Measurements from ENCODE around the gene GFY. TPM values are rescaled to one million over a fixed set of nuclear protein-coding genes. Genes with fewer than 3 reads are reported as not detected.
A peak's percentile ranks its signal among the peaks of the same experiment; 100 is the strongest.
"Not testable (repeated sequence)": the region's sequence is repeated elsewhere in the genome, so short reads cannot be mapped to it uniquely, and the experiment has no call there.

Gene GFY
- total RNA-seq, 1 donor from 2014 or later = not detected

DNA sequence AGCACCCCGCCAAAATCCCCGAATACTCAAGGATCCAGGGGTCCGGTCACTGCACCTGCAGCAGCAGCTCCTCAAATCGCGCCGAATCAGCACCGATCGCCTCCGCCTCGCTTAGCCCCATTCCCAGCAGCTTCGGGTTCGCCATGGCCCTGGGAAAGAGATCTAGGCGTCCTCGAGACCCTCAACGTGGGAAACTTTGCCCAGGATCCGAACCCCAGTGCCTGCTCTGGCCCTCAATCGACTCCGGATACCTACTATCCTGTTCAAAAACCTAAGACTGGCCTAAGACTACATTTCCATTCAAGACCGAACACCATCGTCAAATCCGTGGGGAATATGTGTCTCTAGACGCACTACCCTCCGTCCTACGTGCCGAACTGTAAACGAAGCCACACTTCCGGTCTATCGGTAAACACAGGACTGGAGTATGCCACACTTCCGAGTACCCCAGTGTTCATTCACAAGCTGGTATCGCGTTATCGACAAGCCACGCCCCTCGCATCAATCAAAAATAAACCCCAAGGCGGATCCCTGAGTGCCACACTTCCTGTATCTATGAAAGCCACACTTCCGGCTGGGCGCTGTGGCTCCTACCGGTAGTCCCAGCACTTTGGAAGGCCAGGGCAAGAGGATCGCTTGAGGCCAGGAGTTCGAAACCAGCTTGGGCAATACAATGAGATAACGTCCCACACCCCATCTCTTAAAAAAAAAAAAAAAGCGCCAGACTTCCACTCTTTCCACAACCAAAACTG lies 26.4 kb downstream of the GFY start, which contains the start of gene PIH1D1:
Gene PIH1D1, minus strand, starts transcription at position 385 of the 752 bp plus-strand sequence. Its CDS starts 240 bp downstream, at position 145.
- Histone ChIP-seq H3K27me3 (ENCODE audit: control insufficient read depth in 3 of 3, insufficient read depth in 3 of 3, low read length in 3 of 3) (no peaks in the 10 kb centered on the region), H3K27ac (ENCODE audit: low read depth, low read length) (peak within 1 kb of the TSS; percentile 95), H3K4me1 (ENCODE audit: control insufficient read depth in 3 of 3, insufficient read depth in 3 of 3, low read length in 3 of 3) (peaks cover 23 to 30% (median 27%) of the 10 kb centered on the region in 3 donors), H3K4me3 (ENCODE audit: low read length in 3 of 3) (peak within 1 kb of the TSS; percentile 99 to 100 (median 100)), H3K9me3 (ENCODE audit: control insufficient read depth in 3 of 3, low read length in 3 of 3) (no peaks in the 10 kb centered on the region), H3K36me3 (ENCODE audit: control insufficient read depth in 3 of 3, insufficient read depth in 3 of 3, low read length in 3 of 3) (peaks cover 10 to 19% (median 17%) of the 10 kb centered on the region in 3 donors), H3K9ac (ENCODE audit: low read depth in 1 of 3, low read length in 3 of 3) (peak within 1 kb of the TSS; percentile 94 to 98 (median 97))

- H3K4me1 ChIP-seq (ENCODE audit: control insufficient read depth in 3 of 3, insufficient read depth in 3 of 3, low read length in 3 of 3) = peaks cover 24 to 29% (median 28%) of the 10 kb centered on the region in 3 donors
These were observed 28.0 kb downstream of the GFY start, which contains the start of gene ALDH16A1 for GRCh38 chr19:49453013-49453756. ALDH16A1 (plus strand) TSS chr19:49453225; CDS start chr19:49453332, 107 bp downstream.

DNA sequence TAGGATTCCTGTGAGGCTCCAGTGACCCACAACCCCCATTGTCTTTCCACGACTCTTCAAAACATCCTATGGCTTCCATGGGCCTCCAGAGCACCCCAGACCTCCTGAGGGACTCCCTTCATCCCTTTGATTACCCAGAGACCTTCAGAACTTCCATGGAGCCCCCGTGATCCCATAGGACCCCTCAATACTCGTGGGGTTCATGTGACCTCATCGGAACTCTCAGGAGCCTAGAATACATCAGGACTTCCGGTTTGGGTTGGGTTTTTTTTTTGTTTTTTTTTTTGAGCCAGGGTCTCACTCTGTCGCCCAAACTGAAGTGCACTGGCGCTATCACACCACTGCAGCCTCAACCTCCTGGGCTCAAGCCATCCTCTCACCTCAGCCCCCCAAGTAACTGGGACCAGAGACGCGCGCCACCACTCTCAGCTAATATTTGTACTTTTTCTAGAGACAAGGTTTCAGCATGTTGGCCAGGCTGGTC lies 28.6 kb downstream of the GFY start:
- peaks cover 24 to 33% (median 31%) of the 10 kb centered on the region in 3 donors for H3K4me1 ChIP-seq (ENCODE audit: control insufficient read depth in 3 of 3, insufficient read depth in 3 of 3, low read length in 3 of 3)
- H3K9me3 ChIP-seq (ENCODE audit: control insufficient read depth in 3 of 3, low read length in 3 of 3) = no peaks in the 10 kb centered on the region
- H3K4me3 ChIP-seq (ENCODE audit: low read length in 3 of 3) = peak overlapping the region; percentile 88 to 94 (median 91)
- peak overlapping the region; percentile 95 for H3K27ac ChIP-seq (ENCODE audit: low read depth, low read length)
- H3K36me3 ChIP-seq (ENCODE audit: control insufficient read depth in 3 of 3, insufficient read depth in 3 of 3, low read length in 3 of 3) = peaks cover 0 to 5% (median 4%) of the 10 kb centered on the region in 3 donors
- H3K27me3 ChIP-seq (ENCODE audit: control insufficient read depth in 3 of 3, insufficient read depth in 3 of 3, low read length in 3 of 3) = no peaks in the 10 kb centered on the region
- H3K9ac ChIP-seq (ENCODE audit: low read depth in 1 of 3, low read length in 3 of 3) = peak overlapping the region; percentile 83 to 95 (median 92)

More at GRCh38 chr19:49453013-49453756, 28.0 kb downstream of the GFY start, which contains the start of gene ALDH16A1:
- Histone ChIP-seq H3K9me3 (ENCODE audit: control insufficient read depth in 3 of 3, low read length in 3 of 3) (no peaks in the 10 kb centered on the region), H3K27me3 (ENCODE audit: control insufficient read depth in 3 of 3, insufficient read depth in 3 of 3, low read length in 3 of 3) (no peaks in the 10 kb centered on the region), H3K27ac (ENCODE audit: low read depth, low read length) (peak within 1 kb of the TSS; percentile 95), H3K4me3 (ENCODE audit: low read length in 3 of 3) (peak within 1 kb of the TSS; percentile 99 to 100 (median 100)), H3K36me3 (ENCODE audit: control insufficient read depth in 3 of 3, insufficient read depth in 3 of 3, low read length in 3 of 3) (peaks cover 4 to 10% (median 5%) of the 10 kb centered on the region in 3 donors), H3K9ac (ENCODE audit: low read depth in 1 of 3, low read length in 3 of 3) (peak within 1 kb of the TSS; percentile 83 to 95 (median 92))

DNA sequence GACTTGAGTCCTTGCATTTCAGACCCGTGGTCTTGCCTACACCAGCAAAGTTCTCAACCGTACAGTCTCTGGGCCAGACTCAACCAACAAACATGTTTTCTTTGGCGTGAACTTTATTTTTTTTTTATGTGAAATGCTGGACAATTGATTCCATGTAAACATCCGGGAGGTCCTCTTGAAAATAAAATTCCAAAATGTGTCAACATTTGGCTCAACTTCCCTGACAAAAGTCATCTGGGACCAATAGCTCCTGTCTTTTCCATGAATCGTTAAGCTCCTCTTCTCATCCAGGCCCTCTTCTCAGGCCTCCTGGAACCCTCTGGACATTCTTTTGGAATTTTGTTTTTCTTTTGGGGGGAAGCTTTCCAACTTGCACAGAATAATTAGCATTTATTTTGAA lies 30.6 kb downstream of the GFY start:
- no peaks in the 10 kb centered on the region for H3K9me3 ChIP-seq (ENCODE audit: control insufficient read depth in 3 of 3, low read length in 3 of 3)
- H3K4me1 ChIP-seq (ENCODE audit: control insufficient read depth in 3 of 3, insufficient read depth in 3 of 3, low read length in 3 of 3) = peaks cover 13 to 22% (median 18%) of the 10 kb centered on the region in 3 donors
- H3K9ac ChIP-seq (ENCODE audit: low read depth in 1 of 3, low read length in 3 of 3) = no peak overlapping the region
- no peak overlapping the region for H3K4me3 ChIP-seq (ENCODE audit: low read length in 3 of 3)
- no peaks in the 10 kb centered on the region for H3K27me3 ChIP-seq (ENCODE audit: control insufficient read depth in 3 of 3, insufficient read depth in 3 of 3, low read length in 3 of 3)
- H3K36me3 ChIP-seq (ENCODE audit: control insufficient read depth in 3 of 3, insufficient read depth in 3 of 3, low read length in 3 of 3) = peaks cover 0 to 2% (median 0%) of the 10 kb centered on the region in 3 donors
- peak overlapping the region; percentile 57 for H3K27ac ChIP-seq (ENCODE audit: low read depth, low read length)

DNA sequence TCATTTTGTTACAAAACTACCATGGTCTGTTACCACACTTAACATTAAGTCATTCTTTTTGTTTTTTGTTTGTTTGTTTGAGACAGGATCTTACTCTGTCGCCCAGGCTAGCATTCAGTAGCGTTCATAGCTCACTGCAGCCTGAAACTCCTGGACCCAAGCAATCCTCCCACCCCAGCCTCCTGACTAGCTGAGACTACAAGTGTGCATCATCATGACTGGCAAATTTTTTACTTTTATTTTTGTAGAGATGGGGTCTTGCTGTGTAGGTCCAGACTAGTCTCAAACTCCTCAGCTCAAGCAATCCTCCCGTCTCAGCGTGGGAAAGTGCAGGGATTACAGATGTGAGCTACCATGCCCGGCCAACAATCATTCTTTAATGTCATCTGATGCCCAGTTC lies 31.1 kb downstream of the GFY start:
- H3K4me1 ChIP-seq (ENCODE audit: control insufficient read depth in 3 of 3, insufficient read depth in 3 of 3, low read length in 3 of 3) = peaks cover 12 to 21% (median 17%) of the 10 kb centered on the region in 3 donors
- H3K36me3 ChIP-seq (ENCODE audit: control insufficient read depth in 3 of 3, insufficient read depth in 3 of 3, low read length in 3 of 3) = peaks cover 0 to 2% (median 0%) of the 10 kb centered on the region in 3 donors
- H3K27me3 ChIP-seq (ENCODE audit: control insufficient read depth in 3 of 3, insufficient read depth in 3 of 3, low read length in 3 of 3) = no peaks in the 10 kb centered on the region
- peak overlapping the region in 1 of 3 donors; percentile 3 for H3K4me3 ChIP-seq (ENCODE audit: low read length in 3 of 3)
- no peaks in the 10 kb centered on the region for H3K9me3 ChIP-seq (ENCODE audit: control insufficient read depth in 3 of 3, low read length in 3 of 3)
- H3K27ac ChIP-seq (ENCODE audit: low read depth, low read length) = peak overlapping the region; percentile 57
- H3K9ac ChIP-seq (ENCODE audit: low read depth in 1 of 3, low read length in 3 of 3) = no peak overlapping the region

DNA sequence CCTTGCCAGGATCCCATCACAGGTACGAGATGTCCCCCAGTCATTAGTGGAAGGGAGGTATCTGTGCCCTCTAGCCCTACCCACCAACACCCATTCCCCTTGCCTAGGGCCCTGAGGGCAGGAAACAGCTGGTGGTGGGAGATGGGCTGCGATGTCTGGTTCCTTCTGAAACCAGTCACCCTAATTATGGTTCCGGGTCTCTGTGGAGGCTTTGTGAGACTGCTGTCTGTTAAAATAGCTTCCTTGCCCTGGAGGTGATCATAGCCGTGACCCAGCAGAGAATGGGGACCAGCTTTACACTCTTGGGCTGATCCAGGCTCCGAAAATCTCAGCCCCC lies 33.3 kb downstream of the GFY start:
- Histone ChIP-seq H3K9ac (ENCODE audit: low read depth in 1 of 3, low read length in 3 of 3) (peak overlapping the region in 2 of 3 donors; percentile 10 to 45), H3K36me3 (ENCODE audit: control insufficient read depth in 3 of 3, insufficient read depth in 3 of 3, low read length in 3 of 3) (peaks cover 0 to 2% (median 0%) of the 10 kb centered on the region in 3 donors), H3K9me3 (ENCODE audit: control insufficient read depth in 3 of 3, low read length in 3 of 3) (no peaks in the 10 kb centered on the region), H3K27ac (ENCODE audit: low read depth, low read length) (peak overlapping the region; percentile 62), H3K27me3 (ENCODE audit: control insufficient read depth in 3 of 3, insufficient read depth in 3 of 3, low read length in 3 of 3) (no peaks in the 10 kb centered on the region), H3K4me3 (ENCODE audit: low read length in 3 of 3) (no peak overlapping the region), H3K4me1 (ENCODE audit: control insufficient read depth in 3 of 3, insufficient read depth in 3 of 3, low read length in 3 of 3) (peaks cover 12 to 20% (median 13%) of the 10 kb centered on the region in 3 donors)

- no peaks in the 10 kb centered on the region for H3K27me3 ChIP-seq (ENCODE audit: control insufficient read depth in 3 of 3, insufficient read depth in 3 of 3, low read length in 3 of 3)
- H3K9ac ChIP-seq (ENCODE audit: low read depth in 1 of 3, low read length in 3 of 3) = no peak overlapping the region
- H3K36me3 ChIP-seq (ENCODE audit: control insufficient read depth in 3 of 3, insufficient read depth in 3 of 3, low read length in 3 of 3) = peaks cover 0 to 2% (median 0%) of the 10 kb centered on the region in 3 donors
- peaks cover 4 to 13% (median 5%) of the 10 kb centered on the region in 3 donors for H3K4me1 ChIP-seq (ENCODE audit: control insufficient read depth in 3 of 3, insufficient read depth in 3 of 3, low read length in 3 of 3)
- H3K9me3 ChIP-seq (ENCODE audit: control insufficient read depth in 3 of 3, low read length in 3 of 3) = no peaks in the 10 kb centered on the region
- no peak overlapping the region for H3K4me3 ChIP-seq (ENCODE audit: low read length in 3 of 3)
- no peak overlapping the region for H3K27ac ChIP-seq (ENCODE audit: low read depth, low read length)
These were observed 34.2 kb downstream of the GFY start for GRCh38 chr19:49459388-49459787.

- not testable (repeated sequence) for H3K27ac ChIP-seq (ENCODE audit: low read depth, low read length); H3K4me1 ChIP-seq (ENCODE audit: control insufficient read depth in 3 of 3, insufficient read depth in 3 of 3, low read length in 3 of 3); H3K4me3 ChIP-seq (ENCODE audit: low read length in 3 of 3); H3K9ac ChIP-seq (ENCODE audit: low read depth in 1 of 3, low read length in 3 of 3); H3K27me3 ChIP-seq (ENCODE audit: control insufficient read depth in 3 of 3, insufficient read depth in 3 of 3, low read length in 3 of 3); H3K36me3 ChIP-seq (ENCODE audit: control insufficient read depth in 3 of 3, insufficient read depth in 3 of 3, low read length in 3 of 3); H3K9me3 ChIP-seq (ENCODE audit: control insufficient read depth in 3 of 3, low read length in 3 of 3)
These were observed 35.9 kb downstream of the GFY start for GRCh38 chr19:49461130-49461529.

DNA sequence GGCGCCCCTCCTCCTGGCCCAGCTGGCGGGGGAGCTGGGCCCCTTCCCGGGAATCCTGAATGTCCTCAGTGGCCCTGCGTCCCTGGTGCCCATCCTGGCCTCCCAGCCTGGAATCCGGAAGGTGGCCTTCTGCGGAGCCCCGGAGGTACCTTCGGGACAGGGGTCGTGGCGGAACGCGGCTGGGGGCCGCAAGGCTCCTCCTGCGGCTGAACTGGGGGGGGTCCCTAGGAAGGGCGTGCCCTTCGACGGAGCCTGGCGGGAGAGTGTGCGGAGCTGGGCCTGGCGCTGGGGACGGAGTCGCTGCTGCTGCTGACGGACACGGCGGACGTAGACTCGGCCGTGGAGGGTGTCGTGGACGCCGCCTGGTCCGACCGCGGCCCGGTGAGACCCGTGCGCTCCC lies 36.5 kb downstream of the GFY start:
- no peak overlapping the region for H3K27ac ChIP-seq (ENCODE audit: low read depth, low read length)
- peaks cover 0 to 4% (median 4%) of the 10 kb centered on the region in 3 donors for H3K4me1 ChIP-seq (ENCODE audit: control insufficient read depth in 3 of 3, insufficient read depth in 3 of 3, low read length in 3 of 3)
- H3K4me3 ChIP-seq (ENCODE audit: low read length in 3 of 3) = no peak overlapping the region
- H3K9me3 ChIP-seq (ENCODE audit: control insufficient read depth in 3 of 3, low read length in 3 of 3) = no peaks in the 10 kb centered on the region
- no peaks in the 10 kb centered on the region for H3K27me3 ChIP-seq (ENCODE audit: control insufficient read depth in 3 of 3, insufficient read depth in 3 of 3, low read length in 3 of 3)
- H3K36me3 ChIP-seq (ENCODE audit: control insufficient read depth in 3 of 3, insufficient read depth in 3 of 3, low read length in 3 of 3) = peaks cover 0 to 6% (median 6%) of the 10 kb centered on the region in 3 donors
- no peak overlapping the region for H3K9ac ChIP-seq (ENCODE audit: low read depth in 1 of 3, low read length in 3 of 3)

All from skeletal muscle tissue (tissue), 4 donors.